GM10266 (cell line): ENCODE data around the gene AUTS2.

ENCODE experiments used
- DNase-seq: peaks from one replicate; pipeline ENCODE4 v3.0.0; 2012; ENCODE audit errors: extremely low spot score
- TF ChIP-seq, protein P1 (sequence below): IDR thresholded peaks from 2 replicates; pipeline ENCODE4 v1.5.1; 2012; ENCODE audit warnings: mild to moderate bottlenecking, low read depth; ENCODE audit not compliant: control insufficient read depth, insufficient read depth; ENCODE audit errors: missing control alignments

The AUTS2 gene

DNA sequence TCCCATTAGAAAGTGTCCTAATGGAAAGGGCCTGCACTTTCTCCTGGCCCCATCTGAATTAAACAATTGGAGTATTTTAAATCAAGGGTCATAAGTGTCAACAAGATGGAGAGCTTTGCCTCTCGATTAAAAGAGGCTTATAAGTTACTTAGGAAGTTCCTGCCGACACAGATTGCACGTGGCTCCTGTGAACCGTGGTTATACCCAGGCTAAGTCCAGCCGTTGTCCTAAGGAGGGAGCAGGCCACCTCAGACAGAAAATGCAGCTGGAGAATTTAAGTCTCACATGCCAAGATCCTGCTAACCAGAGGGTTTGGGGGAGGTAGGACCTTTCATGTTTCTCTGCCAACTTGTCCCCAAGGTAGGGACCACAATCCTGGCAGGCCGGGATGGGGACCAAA lies 907.2 kb downstream of the AUTS2 start:
- TF ChIP-seq, protein P1, sequence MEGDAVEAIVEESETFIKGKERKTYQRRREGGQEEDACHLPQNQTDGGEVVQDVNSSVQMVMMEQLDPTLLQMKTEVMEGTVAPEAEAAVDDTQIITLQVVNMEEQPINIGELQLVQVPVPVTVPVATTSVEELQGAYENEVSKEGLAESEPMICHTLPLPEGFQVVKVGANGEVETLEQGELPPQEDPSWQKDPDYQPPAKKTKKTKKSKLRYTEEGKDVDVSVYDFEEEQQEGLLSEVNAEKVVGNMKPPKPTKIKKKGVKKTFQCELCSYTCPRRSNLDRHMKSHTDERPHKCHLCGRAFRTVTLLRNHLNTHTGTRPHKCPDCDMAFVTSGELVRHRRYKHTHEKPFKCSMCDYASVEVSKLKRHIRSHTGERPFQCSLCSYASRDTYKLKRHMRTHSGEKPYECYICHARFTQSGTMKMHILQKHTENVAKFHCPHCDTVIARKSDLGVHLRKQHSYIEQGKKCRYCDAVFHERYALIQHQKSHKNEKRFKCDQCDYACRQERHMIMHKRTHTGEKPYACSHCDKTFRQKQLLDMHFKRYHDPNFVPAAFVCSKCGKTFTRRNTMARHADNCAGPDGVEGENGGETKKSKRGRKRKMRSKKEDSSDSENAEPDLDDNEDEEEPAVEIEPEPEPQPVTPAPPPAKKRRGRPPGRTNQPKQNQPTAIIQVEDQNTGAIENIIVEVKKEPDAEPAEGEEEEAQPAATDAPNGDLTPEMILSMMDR = no peak
- DNase-seq = no peak

DNA sequence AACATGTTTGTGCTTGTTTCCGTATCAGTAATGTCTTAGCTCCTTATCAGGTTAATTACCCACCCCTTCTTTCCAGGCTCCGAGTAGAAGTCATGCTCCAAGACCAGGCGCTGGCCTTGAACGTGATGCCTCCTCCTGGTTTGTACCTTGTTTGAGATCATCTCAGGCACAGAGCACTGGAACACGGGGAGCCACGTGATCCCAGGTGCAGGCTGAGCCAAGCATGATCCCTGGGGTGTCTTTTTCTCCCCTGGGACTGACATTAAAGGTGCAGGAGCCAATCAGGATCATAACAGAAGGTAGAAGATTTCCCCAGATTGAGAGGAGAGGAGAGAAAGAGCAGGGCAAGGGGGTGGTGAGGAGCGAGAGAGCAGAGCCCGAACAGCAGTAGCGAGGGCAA lies 907.6 kb downstream of the AUTS2 start:
- TF ChIP-seq, protein P1 = no peak
- DNase-seq = no peak

DNA sequence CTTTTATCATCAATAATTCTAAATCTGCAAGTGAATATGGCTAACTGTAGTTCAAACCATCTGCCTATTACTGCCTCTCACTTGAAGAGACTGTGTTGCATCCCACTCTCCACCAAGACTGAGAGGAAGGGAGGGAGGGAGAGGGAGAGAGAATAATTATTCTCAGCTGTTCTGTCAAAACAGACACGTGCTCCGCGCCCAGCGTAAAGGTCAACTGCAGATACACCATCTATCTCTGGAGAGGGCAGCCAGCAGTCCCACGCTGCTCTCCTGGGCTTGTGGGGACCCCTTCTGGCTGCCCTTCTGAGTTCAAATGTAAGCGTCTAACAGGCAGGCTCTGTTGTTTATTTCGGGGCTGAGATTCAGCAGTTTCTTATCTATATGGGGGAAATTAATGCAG lies 908.2 kb downstream of the AUTS2 start:
- TF ChIP-seq, protein P1 = peak; percentile 4
- no peak for DNase-seq

DNA sequence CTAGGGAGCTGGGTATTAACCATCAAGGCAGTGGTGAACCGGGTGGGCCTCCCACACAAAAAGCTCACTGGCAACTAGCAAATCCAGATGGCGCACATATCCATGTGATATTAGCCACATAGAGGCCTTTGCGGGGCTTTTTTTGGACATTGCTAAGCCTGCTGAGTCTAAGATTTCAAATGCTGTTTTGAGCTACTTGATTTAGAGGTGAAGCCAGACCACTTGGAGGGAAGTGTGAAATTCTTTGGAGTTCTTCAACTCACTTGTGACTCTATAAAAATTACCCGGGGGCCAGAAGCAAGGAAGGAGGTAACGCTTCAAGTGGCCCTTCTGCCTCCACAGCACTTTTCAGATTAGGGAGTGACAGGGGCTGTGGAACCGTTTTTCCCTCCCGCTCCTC lies 913.9 kb downstream of the AUTS2 start:
- no peak for DNase-seq
- TF ChIP-seq, protein P1 = no peak

DNA sequence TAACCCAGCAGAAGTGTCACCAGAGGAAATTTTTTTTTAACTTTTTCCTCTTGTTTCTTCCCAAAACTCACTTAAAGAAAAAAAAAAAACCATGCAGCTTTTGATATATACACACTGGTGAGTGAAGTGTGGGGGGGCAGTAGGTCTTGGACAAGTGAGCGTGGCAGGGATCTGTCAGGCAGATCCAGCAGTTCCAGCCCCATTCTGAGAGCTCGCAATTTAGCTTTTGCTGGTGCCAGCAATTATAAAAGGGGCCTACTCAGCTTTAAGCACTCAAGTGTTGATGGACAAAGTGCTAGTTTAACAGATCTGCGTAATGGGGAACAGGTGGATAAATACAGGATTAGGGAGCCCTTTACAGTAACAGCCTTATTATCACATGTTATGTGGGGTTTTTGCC lies 914.5 kb downstream of the AUTS2 start:
- DNase-seq = no peak
- TF ChIP-seq, protein P1 = no peak

DNA sequence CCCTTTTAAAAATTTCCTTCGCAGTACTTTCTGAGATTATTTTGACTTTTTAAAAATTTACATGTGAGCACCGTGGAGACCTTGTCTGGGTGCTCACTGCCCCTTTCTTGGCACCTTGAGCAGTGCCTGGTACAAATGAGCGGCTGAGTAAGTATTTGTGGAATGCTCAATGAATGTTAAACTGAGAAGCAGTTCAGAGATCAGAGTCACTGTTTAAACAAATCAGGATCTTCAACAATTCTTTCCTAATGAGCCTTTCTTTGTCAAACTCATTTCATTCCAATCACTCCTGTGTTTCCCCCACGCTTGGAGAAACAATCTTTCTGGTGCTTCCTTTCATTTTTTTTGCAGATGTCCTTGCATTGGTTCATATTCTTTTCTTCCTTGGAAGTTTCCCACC lies 922.3 kb downstream of the AUTS2 start:
- TF ChIP-seq, protein P1 = no peak
- no peak for DNase-seq

DNA sequence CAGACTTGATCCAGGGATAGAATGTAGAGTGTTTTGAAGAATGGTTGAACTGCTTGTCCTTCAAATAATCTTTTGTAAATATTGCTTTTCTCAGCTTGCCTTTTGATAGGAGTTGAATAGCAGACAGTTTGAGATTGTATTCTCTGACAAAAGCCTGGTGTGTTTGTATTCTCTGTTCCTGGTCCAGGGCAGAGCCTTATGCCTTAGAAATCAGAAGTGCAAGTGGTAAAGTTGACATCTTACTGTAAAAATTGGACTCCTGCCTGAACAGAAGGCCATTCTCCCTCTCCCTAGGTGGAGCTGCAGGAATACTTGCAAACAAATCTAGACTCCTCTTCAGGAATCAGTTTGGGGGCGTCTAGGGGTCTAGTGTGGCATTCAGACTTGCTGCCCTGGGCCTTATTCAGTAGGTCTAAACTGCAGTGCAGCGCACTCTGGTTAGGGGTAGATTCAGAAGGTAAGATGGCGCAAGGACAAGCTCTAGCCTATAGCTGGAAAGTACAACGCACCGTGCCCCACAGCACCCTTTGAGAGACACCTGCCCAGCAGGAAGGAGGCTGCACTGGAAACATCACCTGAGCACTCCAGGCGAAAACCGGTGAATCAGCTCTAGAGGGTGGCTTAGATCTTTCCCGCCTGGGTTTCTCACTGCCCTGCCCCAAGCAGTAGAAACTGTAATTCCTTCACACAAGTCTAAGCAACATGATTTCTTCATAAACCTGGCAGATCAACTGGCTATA lies 925.1 kb downstream of the AUTS2 start:
- no peak for DNase-seq
- TF ChIP-seq, protein P1 = no peak
